SK-N-SH (cell line): ENCODE results near the gene ADK. TPM values are rescaled to one million over a fixed set of nuclear protein-coding genes. Genes with fewer than 3 reads are reported as not detected.
A peak's percentile ranks its signal among the peaks of the same experiment; 100 is the strongest.

Experiments
- CTCF ChIA-PET: fragments of 300-600, 350-600 bp; formaldehyde crosslinking; extraction: SDS; loops from one replicate; lab custom pipeline; 2021; lab: Yijun Ruan, JAX
- POLR2A ChIA-PET: fragments of 350-600 bp; sonication (Branson Sonifier 250); formaldehyde crosslinking; extraction: SDS; loops from one replicate; lab custom pipeline; 2020; ENCODE audit warnings: antibody characterized with exemption, inconsistent platforms; lab: Yijun Ruan, JAX
- DNase-seq: peaks from one replicate; pipeline ENCODE4 v3.0.0; 2012
- H2AFZ ChIP-seq: fragments of 200-600 bp; sonication (generic); 2 replicates; pipeline ENCODE4 v1.8.1; 2016; ENCODE audit warnings: antibody characterized with exemption, mild to moderate bottlenecking, low read depth
- H3F3A ChIP-seq: fragments of 200-600 bp; sonication (generic); replicated peaks from 2 replicates; pipeline ENCODE3; 2016; ENCODE audit warnings: antibody characterized with exemption, mild to moderate bottlenecking; ENCODE audit not compliant: insufficient read depth
- H3K27ac ChIP-seq, 2 experiments: fragments of 200-500 bp in 1 of 2; fragments of 200-600 bp in 1 of 2; sonication (Bioruptor generic) in 1 of 2; sonication (generic), shearing (Covaris generic) in 1 of 2; 2 replicates each; pipeline versions ENCODE4 v1.5.1 to v1.6.1; 2014 to 2016; ENCODE audit warnings: low read depth in 2 of 2, inconsistent platforms in 1 of 2, low read length in 1 of 2, mild to moderate bottlenecking in 1 of 2, mixed read lengths in 1 of 2
- H3K27me3 ChIP-seq: fragments of 200-600 bp; sonication (generic), shearing (Covaris generic); 2 replicates; pipeline ENCODE4 v1.6.1; 2016; ENCODE audit warnings: mixed run types; ENCODE audit not compliant: insufficient read depth
- H3K36me3 ChIP-seq, 2 experiments: fragments of 200-500 bp in 1 of 2; fragments of 200-600 bp in 1 of 2; sonication (Bioruptor generic) in 1 of 2; sonication (generic) in 1 of 2; replicated peaks in 1 of 2; 2 replicates each; pipeline versions ENCODE3 to v1.5.1; 2014 to 2016; ENCODE audit warnings: low read length in 1 of 2, mild to moderate bottlenecking in 1 of 2; ENCODE audit not compliant: insufficient read depth in 2 of 2, control insufficient read depth in 1 of 2
- H3K4me1 ChIP-seq, 2 experiments: fragments of 200-500 bp in 1 of 2; fragments of 200-600 bp in 1 of 2; sonication (Bioruptor generic) in 1 of 2; sonication (generic), shearing (Covaris generic) in 1 of 2; 2 replicates each; pipeline versions ENCODE4 v1.5.1 to v1.6.1; 2014 to 2016; ENCODE audit warnings: low read depth in 1 of 2, low read length in 1 of 2, mixed run types in 1 of 2; ENCODE audit not compliant: insufficient read depth in 2 of 2, control insufficient read depth in 1 of 2
- H3K4me2 ChIP-seq: fragments of 200-600 bp; sonication (generic), shearing (Covaris generic); 2 replicates; pipeline ENCODE4 v1.6.1; 2017; ENCODE audit warnings: mixed run types
- H3K4me3 ChIP-seq, 2 experiments: fragments of 200-500 bp in 1 of 2; fragments of 200-600 bp in 1 of 2; sonication (Bioruptor generic) in 1 of 2; sonication (generic), shearing (Covaris generic) in 1 of 2; 2 replicates each; pipeline versions ENCODE4 v1.5.1 to v1.8.1; 2014 to 2016; ENCODE audit warnings: low read depth in 2 of 2, inconsistent platforms in 1 of 2, low read length in 1 of 2, mild to moderate bottlenecking in 1 of 2, mixed read lengths in 1 of 2, moderate library complexity in 1 of 2
- H3K79me2 ChIP-seq: fragments of 200-600 bp; sonication (generic); 2 replicates; pipeline ENCODE4 v1.8.1; 2017; ENCODE audit warnings: mild to moderate bottlenecking; ENCODE audit not compliant: insufficient read depth
- H3K9ac ChIP-seq: fragments of 200-600 bp; sonication (generic); 2 replicates; pipeline ENCODE4 v1.6.1; 2017; ENCODE audit warnings: mixed run types
- H3K9me2 ChIP-seq: fragments of 200-600 bp; sonication (generic); 2 replicates; pipeline ENCODE4 v1.6.1; 2017; ENCODE audit warnings: mixed run types
- H3K9me3 ChIP-seq: fragments of 200-600 bp; sonication (generic); 2 replicates; pipeline ENCODE4 v1.6.1; 2017; ENCODE audit warnings: mixed run types, mild to moderate bottlenecking, moderate library complexity
- H4K20me1 ChIP-seq: fragments of 200-600 bp; sonication (generic); 2 replicates; pipeline ENCODE4 v1.6.1; 2017; ENCODE audit warnings: mild to moderate bottlenecking, mixed run types; ENCODE audit not compliant: insufficient read depth
- EZH2phosphoT487 ChIP-seq: fragments of 200-600 bp; sonication (generic); IDR thresholded peaks from 2 replicates; pipeline ENCODE4 v1.6.1; 2017; ENCODE audit warnings: low read depth, mixed run types, mild to moderate bottlenecking, antibody characterized with exemption, moderate library complexity, borderline replicate concordance
- FOSL2 ChIP-seq: IDR thresholded peaks from 2 replicates; pipeline ENCODE4 v1.4.0; 2012; ENCODE audit warnings: low read depth, mild to moderate bottlenecking, moderate library complexity, borderline replicate concordance
- GATA2 ChIP-seq: sonication (generic); formaldehyde crosslinking; IDR thresholded peaks from 2 replicates; pipeline ENCODE4 v1.5.0; 2020; ENCODE audit warnings: mild to moderate bottlenecking, missing genetic modification reagents
- MEF2A ChIP-seq: IDR thresholded peaks from 2 replicates; pipeline ENCODE4 v1.4.0; 2012; ENCODE audit warnings: low read depth, borderline replicate concordance
- NRF1 ChIP-seq: IDR thresholded peaks from 2 replicates; pipeline ENCODE4 v1.6.1; 2012; ENCODE audit warnings: low read depth, mild to moderate bottlenecking, low read length
- RCOR1 ChIP-seq: fragments of 150-350 bp; IDR thresholded peaks from 2 replicates; pipeline ENCODE4 v1.6.1; 2017; ENCODE audit warnings: antibody characterized with exemption, low read length
- RXRA ChIP-seq: IDR thresholded peaks from 2 replicates; pipeline ENCODE4 v1.4.0; 2012; ENCODE audit warnings: low read depth, mild to moderate bottlenecking, borderline replicate concordance
- TCF12 ChIP-seq: IDR thresholded peaks from 2 replicates; pipeline ENCODE4 v1.4.0; 2012
- TEAD4 ChIP-seq: IDR thresholded peaks from 2 replicates; pipeline ENCODE4 v1.4.0; 2012; ENCODE audit warnings: mild to moderate bottlenecking, borderline replicate concordance; ENCODE audit not compliant: insufficient read depth
- YY1 ChIP-seq: IDR thresholded peaks from 2 replicates; pipeline ENCODE4 v1.4.0; 2012; ENCODE audit warnings: low read depth, mild to moderate bottlenecking
- WGBS: methylation state at CpG from one replicate; pipeline ENCODE4 v1.1.6; 2017; ENCODE audit warnings: low lambda C conversion rate; 5-methylcytosine and 5-hydroxymethylcytosine counted together
- polyA plus RNA-seq, 3 experiments: library from polyadenylated mRNA; depleted of rRNA; stranded (reverse); fragments of >200 nt; gene quantifications; 2 replicates each; pipeline ENCODE4 v1.2.3, GENCODE V29; 2012
- TF ChIP-seq, protein P1 (sequence below): IDR thresholded peaks from 2 replicates; pipeline ENCODE4 v1.6.1; 2012; ENCODE audit warnings: mild to moderate bottlenecking, low read depth, low read length, moderate library complexity

Gene ADK
- polyA plus RNA-seq, 1 of the 3 experiments (the other 2 are of a cell fraction) = 25.1 TPM

DNA sequence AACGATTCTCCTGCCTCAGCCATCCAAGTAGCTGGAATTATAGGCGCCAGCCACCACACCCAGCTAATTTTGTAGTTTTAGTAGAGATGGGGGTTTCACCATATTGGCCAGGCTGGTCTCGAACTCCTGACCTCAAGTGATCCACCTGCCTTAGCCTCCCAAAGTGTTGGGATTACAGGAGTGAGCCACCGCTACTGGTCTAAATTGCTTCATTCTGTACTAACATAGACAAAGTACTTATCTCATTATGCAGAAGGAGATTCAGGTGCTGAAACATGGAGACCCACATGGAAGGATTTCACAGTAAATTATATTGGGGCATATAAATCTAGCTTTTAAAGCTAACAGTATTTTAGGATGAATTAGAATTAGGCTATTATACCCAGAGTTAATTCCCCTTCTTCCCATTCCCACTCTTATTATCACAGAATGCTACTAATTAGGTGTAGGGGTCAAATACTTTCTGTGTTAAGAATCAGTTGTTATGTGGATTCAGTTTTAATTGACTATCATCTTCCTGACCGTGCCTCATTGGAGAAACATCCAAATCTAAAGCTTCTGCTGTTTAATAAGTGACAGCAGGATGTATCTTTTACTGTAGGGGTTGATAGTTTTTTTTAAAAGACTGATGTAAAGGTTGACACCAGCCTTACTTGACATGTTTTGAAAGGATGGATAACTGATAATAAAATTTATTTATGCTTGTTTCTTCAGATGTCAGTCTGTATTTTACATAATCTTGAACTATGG lies 27.2 kb downstream of the ADK start:
- Histone ChIP-seq H3K27ac (peak overlapping the region in 1 of 2 experiments; percentile 49; a peak in 1 of 4 replicates), H4K20me1 (no peaks in the 10 kb centered on the region), H3K9me3 (no peaks in the 10 kb centered on the region), H3K9me2 (no peaks in the 10 kb centered on the region)
- WGBS = 98% methylated on average over 5 of the region's 5 CpGs
- TF ChIP-seq RCOR1 (no peak), RXRA (no peak), TEAD4 (no peak), MEF2A (no peak)
- TF ChIP-seq, all 33 proteins: peak for 0
- no peak overlapping the region for H3K4me3 ChIP-seq
- peak overlapping the region; percentile 37; the same call in 1 of the 2 replicates for H3K4me2 ChIP-seq
- peaks cover 49% of the 10 kb centered on the region for H3F3A ChIP-seq
- ChIA-PET POLR2A (no interaction called here), CTCF (interaction anchor here (1.1 to 1.2 kb wide), 2 partner anchors 11 to 36 kb away, joined by 4 read pairs; no protein-coding TSS in a partner anchor)
- DNase-seq = no peak
- peaks cover 64% of the 10 kb centered on the region for H3K79me2 ChIP-seq
- peaks cover 4 to 27% of the 10 kb centered on the region in 2 experiments; a peak in 2 of 4 replicates for H3K4me1 ChIP-seq
- H3K9ac ChIP-seq = no peak overlapping the region
- H3K36me3 ChIP-seq = no peaks in the 10 kb centered on the region
- H3K27me3 ChIP-seq = no peaks in the 10 kb centered on the region
- H2AFZ ChIP-seq = no peak overlapping the region

DNA sequence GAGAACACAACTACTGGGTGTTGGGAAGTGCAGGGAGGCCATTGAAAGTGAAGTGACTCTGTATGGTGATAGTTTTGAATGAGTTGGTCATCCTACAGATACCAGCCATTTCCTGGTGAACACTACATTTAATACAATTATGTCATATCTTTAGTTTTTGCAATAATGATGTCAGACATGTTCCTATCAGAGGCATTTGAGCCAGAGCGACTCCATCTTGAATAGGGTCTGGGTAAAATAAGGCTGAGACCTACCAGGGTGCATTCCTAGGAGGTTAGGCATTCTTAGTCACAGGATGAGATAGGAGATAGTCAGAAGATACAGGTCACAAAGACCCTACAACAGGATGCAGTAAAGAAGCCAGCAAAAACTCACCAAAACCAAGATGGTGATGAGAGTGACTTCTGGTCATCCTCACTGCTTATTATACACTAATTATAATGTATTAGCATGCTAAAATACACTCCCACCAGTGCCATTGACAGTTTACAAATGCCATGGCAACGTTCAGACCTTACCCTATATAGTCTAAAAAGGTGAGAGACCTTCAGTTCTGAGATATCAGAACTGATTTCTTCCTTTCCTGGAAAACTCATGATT lies 28.2 kb downstream of the ADK start:
- ChIA-PET CTCF (interaction anchor here (1.2 kb wide), 1 partner anchor 35 kb away, joined by 4 read pairs; no protein-coding TSS in a partner anchor), POLR2A (no interaction called here)
- DNase-seq = no peak
- H3F3A ChIP-seq = peaks cover 49% of the 10 kb centered on the region
- no peak overlapping the region for H2AFZ ChIP-seq
- H3K36me3 ChIP-seq = no peaks in the 10 kb centered on the region
- H3K4me3 ChIP-seq = no peak overlapping the region
- no peaks in the 10 kb centered on the region for H3K9me3 ChIP-seq
- no peaks in the 10 kb centered on the region for H4K20me1 ChIP-seq
- peaks cover 74% of the 10 kb centered on the region for H3K79me2 ChIP-seq
- H3K27ac ChIP-seq = peak overlapping the region in 1 of 2 experiments; percentile 49; a peak in 2 of 4 replicates
- TF ChIP-seq NRF1 (no peak), YY1 (peak; percentile 78; the same call in 1 of the 2 replicates), EZH2phosphoT487 (no peak), TEAD4 (no peak), TCF12 (no peak), GATA2 (no peak), FOSL2 (0 out of 2 replicates have a peak, but pooled peaks have one; percentile 15)
- TF ChIP-seq, protein P1, sequence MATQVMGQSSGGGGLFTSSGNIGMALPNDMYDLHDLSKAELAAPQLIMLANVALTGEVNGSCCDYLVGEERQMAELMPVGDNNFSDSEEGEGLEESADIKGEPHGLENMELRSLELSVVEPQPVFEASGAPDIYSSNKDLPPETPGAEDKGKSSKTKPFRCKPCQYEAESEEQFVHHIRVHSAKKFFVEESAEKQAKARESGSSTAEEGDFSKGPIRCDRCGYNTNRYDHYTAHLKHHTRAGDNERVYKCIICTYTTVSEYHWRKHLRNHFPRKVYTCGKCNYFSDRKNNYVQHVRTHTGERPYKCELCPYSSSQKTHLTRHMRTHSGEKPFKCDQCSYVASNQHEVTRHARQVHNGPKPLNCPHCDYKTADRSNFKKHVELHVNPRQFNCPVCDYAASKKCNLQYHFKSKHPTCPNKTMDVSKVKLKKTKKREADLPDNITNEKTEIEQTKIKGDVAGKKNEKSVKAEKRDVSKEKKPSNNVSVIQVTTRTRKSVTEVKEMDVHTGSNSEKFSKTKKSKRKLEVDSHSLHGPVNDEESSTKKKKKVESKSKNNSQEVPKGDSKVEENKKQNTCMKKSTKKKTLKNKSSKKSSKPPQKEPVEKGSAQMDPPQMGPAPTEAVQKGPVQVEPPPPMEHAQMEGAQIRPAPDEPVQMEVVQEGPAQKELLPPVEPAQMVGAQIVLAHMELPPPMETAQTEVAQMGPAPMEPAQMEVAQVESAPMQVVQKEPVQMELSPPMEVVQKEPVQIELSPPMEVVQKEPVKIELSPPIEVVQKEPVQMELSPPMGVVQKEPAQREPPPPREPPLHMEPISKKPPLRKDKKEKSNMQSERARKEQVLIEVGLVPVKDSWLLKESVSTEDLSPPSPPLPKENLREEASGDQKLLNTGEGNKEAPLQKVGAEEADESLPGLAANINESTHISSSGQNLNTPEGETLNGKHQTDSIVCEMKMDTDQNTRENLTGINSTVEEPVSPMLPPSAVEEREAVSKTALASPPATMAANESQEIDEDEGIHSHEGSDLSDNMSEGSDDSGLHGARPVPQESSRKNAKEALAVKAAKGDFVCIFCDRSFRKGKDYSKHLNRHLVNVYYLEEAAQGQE = no peak
- no peaks in the 10 kb centered on the region for H3K27me3 ChIP-seq
- H3K4me1 ChIP-seq = peaks cover 4 to 27% of the 10 kb centered on the region in 2 experiments; a peak in 2 of 4 replicates
- no peak overlapping the region for H3K9ac ChIP-seq
- H3K9me2 ChIP-seq = no peaks in the 10 kb centered on the region
- 86% methylated on average over 2 of the region's 2 CpGs for WGBS
- H3K4me2 ChIP-seq = peak overlapping the region; percentile 37; the same call in 1 of the 2 replicates
